Body of pancreas (tissue), 4 donors: Measurements from ENCODE around the gene RBM12. TPM values are rescaled to one million over a fixed set of nuclear protein-coding genes. Genes with fewer than 3 reads are reported as not detected.

Source experiments
- ATAC-seq: fragments of 150-250 bp; one replicate; pipeline ENCODE4 v1.9.1; 2016
- DNase-seq, 4 donors: peaks; one replicate each; pipeline ENCODE4 v3.0.0-alpha.2; 2019
- H3K27ac ChIP-seq, 4 donors: fragments of 200-600 bp; sonication (generic); 1 replicate in 3 of 4; 2 replicates in 1 of 4; pipeline versions ENCODE4 v1.5.1 to v1.6.1; 2016 to 2019; ENCODE audit warnings: mild to moderate bottlenecking in 1 of 4, mixed read lengths in 1 of 4, moderate library complexity in 1 of 4
- H3K27me3 ChIP-seq, 2 donors: fragments of 200-600 bp; sonication (generic); one replicate each; pipeline ENCODE4 v1.6.0; 2016; ENCODE audit warnings: mild to moderate bottlenecking in 1 of 2
- H3K36me3 ChIP-seq, 2 donors: fragments of 200-600 bp; sonication (generic); replicated peaks in 1 of 2; 2 replicates each; pipeline ENCODE4 v1.5.1; 2016; ENCODE audit warnings: low read depth in 2 of 2; ENCODE audit not compliant: insufficient read depth in 1 of 2
- H3K4me1 ChIP-seq: fragments of 200-600 bp; sonication (generic); one replicate; pipeline ENCODE4 v1.6.0; 2016
- H3K4me3 ChIP-seq, 2 donors: fragments of 200-600 bp; sonication (generic); 1 replicate in 1 of 2; 2 replicates in 1 of 2; pipeline ENCODE4 v1.5.1; 2016 to 2019
- H3K9me3 ChIP-seq, 3 donors: fragments of 200-600 bp; sonication (generic); 1 replicate in 2 of 3; 2 replicates in 1 of 3; pipeline ENCODE4 v1.5.1; 2016
- POLR2A ChIP-seq, 3 donors: fragments of 450-650 bp; IDR thresholded peaks; one replicate each; pipeline ENCODE4 v1.6.1; 2016; ENCODE audit warnings: antibody characterized with exemption in 3 of 3, mild to moderate bottlenecking in 2 of 3
- WGBS, 2 donors: methylation state at CpG; one replicate each; pipeline ENCODE4 v1.1.5; 2017; 5-methylcytosine and 5-hydroxymethylcytosine counted together
- intact Hi-C: fragments of 100-400 bp; cut with DNase I; formaldehyde crosslinking; loops from one replicate; pipeline ENCODE4 v1.15.1; 2023
- total RNA-seq, 2 donors: library from RNA; depleted of rRNA; stranded (reverse); fragments of >200 nt; gene quantifications; one replicate each; pipeline ENCODE4 v1.1.0, GENCODE V29; 2016
- TF ChIP-seq, protein P1 (sequence below), 7 experiments: fragments of 450-650 bp in 4 of 7; fragments of 200-600 bp in 3 of 7; sonication (generic) in 3 of 7; IDR thresholded peaks; one replicate each; pipeline ENCODE4 v1.5.1; 2016 to 2019; ENCODE audit warnings: antibody characterized with exemption in 7 of 7

Gene RBM12
- total RNA-seq, 2 donors from 2014 or later = 14.8 to 22.3 TPM

DNA sequence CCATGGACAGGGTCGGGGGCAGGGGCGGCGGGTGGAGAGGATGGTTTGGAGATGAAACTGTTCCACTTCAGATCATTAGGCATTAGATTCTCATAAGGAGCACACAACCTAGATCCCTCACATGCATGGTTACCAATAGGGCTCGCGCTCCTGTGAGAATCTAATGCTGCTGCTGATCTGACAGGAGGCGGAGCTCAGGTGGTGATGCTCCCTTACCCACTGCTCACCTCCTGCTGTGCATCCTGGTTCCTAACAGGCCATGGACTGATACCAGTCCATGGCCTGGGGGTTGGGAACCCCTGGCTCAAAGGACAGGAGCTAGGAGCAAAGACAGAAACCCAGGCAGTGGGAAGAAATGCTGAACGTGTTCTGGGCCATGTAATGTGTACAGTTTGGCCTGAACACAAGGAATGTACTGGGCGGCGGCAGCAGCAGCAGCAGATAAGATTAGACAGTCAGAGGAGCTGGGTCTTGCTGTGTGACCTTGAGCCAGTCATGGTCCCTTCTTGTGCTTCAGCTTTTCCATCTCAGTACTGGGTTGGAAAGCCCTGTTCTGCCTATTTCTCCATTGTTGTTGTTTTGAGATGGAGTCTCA lies 53.8 kb downstream of the RBM12 start:
- Histone ChIP-seq H3K4me3 (no peak overlapping the region), H3K4me1 (peaks cover 13% of the 10 kb centered on the region), H3K27ac (no peak overlapping the region), H3K27me3 (no peaks in the 10 kb centered on the region), H3K36me3 (no peaks in the 10 kb centered on the region), H3K9me3 (no peaks in the 10 kb centered on the region)
- intact Hi-C loops = no loop called here
- WGBS, 2 donors = 64 to 69% methylated on average over 9 of the region's 9 CpGs
- TF ChIP-seq POLR2A (IDR thresholded peaks at IDR 0.05) = no peak
- TF ChIP-seq, protein P1, sequence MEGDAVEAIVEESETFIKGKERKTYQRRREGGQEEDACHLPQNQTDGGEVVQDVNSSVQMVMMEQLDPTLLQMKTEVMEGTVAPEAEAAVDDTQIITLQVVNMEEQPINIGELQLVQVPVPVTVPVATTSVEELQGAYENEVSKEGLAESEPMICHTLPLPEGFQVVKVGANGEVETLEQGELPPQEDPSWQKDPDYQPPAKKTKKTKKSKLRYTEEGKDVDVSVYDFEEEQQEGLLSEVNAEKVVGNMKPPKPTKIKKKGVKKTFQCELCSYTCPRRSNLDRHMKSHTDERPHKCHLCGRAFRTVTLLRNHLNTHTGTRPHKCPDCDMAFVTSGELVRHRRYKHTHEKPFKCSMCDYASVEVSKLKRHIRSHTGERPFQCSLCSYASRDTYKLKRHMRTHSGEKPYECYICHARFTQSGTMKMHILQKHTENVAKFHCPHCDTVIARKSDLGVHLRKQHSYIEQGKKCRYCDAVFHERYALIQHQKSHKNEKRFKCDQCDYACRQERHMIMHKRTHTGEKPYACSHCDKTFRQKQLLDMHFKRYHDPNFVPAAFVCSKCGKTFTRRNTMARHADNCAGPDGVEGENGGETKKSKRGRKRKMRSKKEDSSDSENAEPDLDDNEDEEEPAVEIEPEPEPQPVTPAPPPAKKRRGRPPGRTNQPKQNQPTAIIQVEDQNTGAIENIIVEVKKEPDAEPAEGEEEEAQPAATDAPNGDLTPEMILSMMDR (IDR thresholded peaks at IDR 0.05) = no peak
- no peak for ATAC-seq
- DNase-seq = peak in 1 of 4 donors; percentile 40

DNA sequence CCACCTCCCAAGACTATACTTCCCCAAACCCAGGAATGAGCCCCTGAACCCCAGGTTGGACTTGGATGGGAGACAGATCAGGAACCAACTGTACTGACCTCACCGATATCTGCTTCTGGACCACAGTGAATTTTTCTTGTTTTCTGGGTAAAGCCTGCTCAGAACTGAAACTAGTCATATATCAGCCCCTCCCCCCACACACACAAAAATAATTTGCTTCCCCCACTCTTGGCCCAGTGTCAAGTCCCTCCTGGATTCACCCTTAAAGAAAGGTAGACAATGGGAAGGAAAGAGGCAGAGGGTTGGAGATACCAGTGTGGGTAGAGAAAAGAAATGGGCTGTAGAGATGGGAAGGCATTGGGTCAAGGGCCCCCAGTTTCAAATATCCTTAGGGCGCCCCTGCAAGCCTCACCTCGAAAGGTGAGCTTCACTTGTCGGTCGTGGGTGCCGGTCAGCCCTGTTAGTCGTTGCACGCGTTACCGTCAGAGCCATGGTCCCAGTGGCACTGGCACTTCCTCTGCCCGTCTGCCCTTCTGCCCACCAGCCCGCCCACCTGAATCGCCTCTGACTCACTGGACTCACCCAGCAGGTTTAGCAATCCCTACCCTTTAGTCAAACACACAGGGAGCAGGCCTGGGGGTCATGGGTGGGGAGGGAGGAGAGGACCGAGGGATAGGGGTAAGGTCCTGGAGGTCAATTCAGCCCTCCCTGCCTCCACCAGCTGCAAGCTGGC lies 57.5 kb downstream of the RBM12 start:
- Histone ChIP-seq H3K27ac (no peak overlapping the region), H3K36me3 (no peaks in the 10 kb centered on the region), H3K9me3 (no peaks in the 10 kb centered on the region), H3K4me1 (peaks cover 7% of the 10 kb centered on the region), H3K4me3 (no peak overlapping the region), H3K27me3 (no peaks in the 10 kb centered on the region)
- WGBS, 2 donors = 62 to 70% methylated on average over 9 to 14 of the region's 14 CpGs
- TF ChIP-seq POLR2A (IDR thresholded peaks at IDR 0.05) = no peak
- TF ChIP-seq, protein P1 (IDR thresholded peaks at IDR 0.05) = no peak
- DNase-seq (no peak), ATAC-seq (no peak)
- intact Hi-C loops = loop anchor here (10.0 kb wide), 1 partner anchor 88 kb away; the partner anchor contains the start of genes NFS1 and ROMO1

DNA sequence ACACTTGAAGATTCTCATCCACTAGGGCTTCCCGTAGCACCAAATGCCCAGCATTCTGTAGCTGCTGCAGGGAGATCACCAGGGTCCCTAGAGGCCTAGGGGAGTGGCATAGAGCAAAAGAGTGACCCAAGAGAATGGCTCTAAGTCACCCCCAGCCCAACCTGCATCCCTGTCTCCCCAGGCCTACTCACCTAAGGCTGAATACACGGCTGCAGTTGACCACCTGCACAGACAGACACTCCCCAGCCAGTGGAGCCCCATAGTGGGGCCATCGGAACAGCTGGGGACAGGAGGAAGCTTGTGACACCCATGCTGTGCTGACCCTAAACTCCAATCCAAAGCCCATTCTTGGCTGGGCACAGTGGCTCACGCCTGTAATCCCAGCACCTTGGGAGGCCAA lies 58.6 kb downstream of the RBM12 start:
- ATAC-seq (no peak), DNase-seq (no peak)
- 89% methylated on average over 4 of the region's 4 CpGs; no CpG with 5 or more reads in 1 of the 2 donors for WGBS, 2 donors
- intact Hi-C loops = loop anchor here (10.0 kb wide), 1 partner anchor 89 kb away; the partner anchor contains the start of genes NFS1 and ROMO1
- no peaks in the 10 kb centered on the region for H3K9me3 ChIP-seq
- no peak overlapping the region for H3K4me3 ChIP-seq
- no peaks in the 10 kb centered on the region for H3K36me3 ChIP-seq
- TF ChIP-seq, protein P1 (IDR thresholded peaks at IDR 0.05) = no peak
- TF ChIP-seq POLR2A (IDR thresholded peaks at IDR 0.05) = no peak
- peaks cover 15% of the 10 kb centered on the region for H3K4me1 ChIP-seq
- no peaks in the 10 kb centered on the region for H3K27me3 ChIP-seq
- H3K27ac ChIP-seq = no peak overlapping the region

DNA sequence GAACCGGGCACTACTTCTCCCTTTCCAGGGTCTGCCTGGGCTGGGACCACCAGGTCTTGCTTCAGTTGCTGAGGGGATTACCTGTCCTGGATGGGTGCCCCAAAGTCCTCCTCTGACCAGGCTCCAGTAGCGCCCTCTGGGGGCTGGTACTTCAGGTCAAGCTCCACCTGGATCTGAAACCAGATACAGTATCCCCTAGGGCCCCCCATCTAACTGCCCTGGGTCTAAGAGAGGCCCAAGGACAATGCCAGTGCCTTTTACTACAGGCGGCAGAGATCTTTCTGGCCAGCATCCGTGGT lies 60.3 kb downstream of the RBM12 start:
- ATAC-seq (no peak), DNase-seq (peak in 1 of 4 donors; percentile 63)
- no peak overlapping the region for H3K4me3 ChIP-seq
- peaks cover 17% of the 10 kb centered on the region for H3K4me1 ChIP-seq
- intact Hi-C loops = loop anchor here (10.0 kb wide), 1 partner anchor 90 kb away; the partner anchor contains the start of genes NFS1 and ROMO1
- no peak overlapping the region for H3K27ac ChIP-seq
- no peak for TF ChIP-seq POLR2A (IDR thresholded peaks at IDR 0.05)
- TF ChIP-seq, protein P1 (IDR thresholded peaks at IDR 0.05) = peak in 3 of 7 experiments; percentile 16 to 22 (median 20)
- H3K27me3 ChIP-seq = no peaks in the 10 kb centered on the region
- WGBS, 2 donors = 39 to 43% methylated on average over 2 to 4 of the region's 4 CpGs
- H3K36me3 ChIP-seq = no peaks in the 10 kb centered on the region
- no peaks in the 10 kb centered on the region for H3K9me3 ChIP-seq
